Calu3 (cell line): ENCODE measurements around the gene TNFRSF18. TPM values are rescaled to one million over a fixed set of nuclear protein-coding genes. Genes with fewer than 3 reads are reported as not detected.
"Not testable (repeated sequence)": the region's sequence is repeated elsewhere in the genome, so short reads cannot be mapped to it uniquely, and the experiment has no call there.

Experiments
- BruUV-seq: library from RNA; stranded (reverse); fragments of 400-500 nt; replicated peaks from 2 replicates; lab custom pipeline; 2021; lab: Mats Ljungman, UMichigan
- CTCF ChIA-PET: fragments of 300-600 bp; sonication (Branson Sonifier 250); formaldehyde crosslinking; loops from one replicate; lab custom pipeline; 2022; ENCODE audit warnings: antibody characterized with exemption; lab: Charles Lee
- DNase-seq: peaks from one replicate; pipeline ENCODE4 v3.0.0; 2022
- H3K27ac Mint-ChIP-seq: one replicate; pipeline ENCODE4 v1.8.0; 2022; ENCODE audit warnings: mixed read lengths; ENCODE audit not compliant: unreplicated experiment
- H3K27me3 Mint-ChIP-seq: one replicate; pipeline ENCODE4 v1.8.0; 2022; ENCODE audit warnings: mixed read lengths; ENCODE audit not compliant: unreplicated experiment
- H3K36me3 Mint-ChIP-seq: one replicate; pipeline ENCODE4 v1.8.0; 2022; ENCODE audit warnings: mild to moderate bottlenecking, moderate library complexity, mixed read lengths; ENCODE audit not compliant: insufficient read depth, unreplicated experiment
- H3K4me1 Mint-ChIP-seq: one replicate; pipeline ENCODE4 v1.8.0; 2022; ENCODE audit warnings: mild to moderate bottlenecking, low read depth, mixed read lengths; ENCODE audit not compliant: unreplicated experiment
- H3K4me3 Mint-ChIP-seq: one replicate; pipeline ENCODE4 v1.8.0; 2022; ENCODE audit warnings: mild to moderate bottlenecking, low read depth, moderate library complexity, mixed read lengths; ENCODE audit not compliant: unreplicated experiment
- H3K9me3 Mint-ChIP-seq: one replicate; pipeline ENCODE4 v1.8.0; 2022; ENCODE audit warnings: low read depth, mixed read lengths; ENCODE audit not compliant: unreplicated experiment
- CTCF ChIP-seq: fragments of 200-600 bp; IDR thresholded peaks from one replicate; pipeline ENCODE4 v1.8.0; 2022; ENCODE audit warnings: antibody characterized with exemption; ENCODE audit not compliant: unreplicated experiment
- intact Hi-C: fragments of 100-400 bp; cut with micrococcal nuclease; formaldehyde crosslinking; loops from one replicate; pipeline ENCODE4 v1.10.0; 2022; ENCODE audit not compliant: unreplicated experiment
- total RNA-seq: library from RNA; stranded (reverse); gene quantifications from 2 replicates; pipeline ENCODE4 v1.2.3, GENCODE V29; 2022

The TNFRSF18 gene
- total RNA-seq, 1 experiment from 2014 or later: not detected

- H3K4me1 Mint-ChIP-seq: no peaks in the 10 kb centered on the region
- TF ChIP-seq CTCF: no peak
- H3K27ac Mint-ChIP-seq: no peak overlapping the region
- no peak for DNase-seq
- H3K27me3 Mint-ChIP-seq: no peaks in the 10 kb centered on the region
- intact Hi-C loops: no loop called here
- CTCF ChIA-PET: no interaction called here
- peaks cover 43% of the 10 kb centered on the region for H3K36me3 Mint-ChIP-seq
- H3K4me3 Mint-ChIP-seq: no peak overlapping the region
- BruUV-seq: no TSS peak
- no peaks in the 10 kb centered on the region for H3K9me3 Mint-ChIP-seq
Observed at GRCh38 chr1:1253972-1254666, 47.7 kb upstream of the TNFRSF18 start.

- TF ChIP-seq CTCF: no peak
- intact Hi-C loops: no loop called here
- DNase-seq: no peak
- Mint-ChIP-seq H3K4me3 (no peak overlapping the region), H3K27me3 (no peaks in the 10 kb centered on the region), H3K4me1 (no peaks in the 10 kb centered on the region), H3K27ac (no peak overlapping the region), H3K9me3 (no peaks in the 10 kb centered on the region), H3K36me3 (peaks cover 43% of the 10 kb centered on the region)
- CTCF ChIA-PET: no interaction called here
- BruUV-seq: no TSS peak
Observed at GRCh38 chr1:1253314-1253713, 46.9 kb upstream of the TNFRSF18 start.

- Mint-ChIP-seq H3K36me3 (peaks cover 40% of the 10 kb centered on the region), H3K9me3 (no peaks in the 10 kb centered on the region), H3K4me1 (no peaks in the 10 kb centered on the region), H3K27ac (no peak overlapping the region), H3K4me3 (no peak overlapping the region), H3K27me3 (no peaks in the 10 kb centered on the region)
- no TSS peak for BruUV-seq
- TF ChIP-seq CTCF: no peak
- intact Hi-C loops: no loop called here
- CTCF ChIA-PET: interaction anchor here (1.4 kb wide), 1 partner anchor 126 kb away, joined by 4 read pairs; no protein-coding TSS in a partner anchor
- no peak for DNase-seq
Observed at GRCh38 chr1:1250786-1251284, 44.4 kb upstream of the TNFRSF18 start.

- H3K27ac Mint-ChIP-seq, H3K4me1 Mint-ChIP-seq, H3K9me3 Mint-ChIP-seq, CTCF ChIA-PET, H3K27me3 Mint-ChIP-seq, H3K4me3 Mint-ChIP-seq, BruUV-seq, DNase-seq: not testable (repeated sequence)
- intact Hi-C loops: loop anchor here (5.0 kb wide), 1 partner anchor 126 kb away; no protein-coding TSS in a partner anchor
- H3K36me3 Mint-ChIP-seq: peaks cover 19% of the 10 kb centered on the region
Observed at GRCh38 chr1:1248009-1248913, 41.9 kb upstream of the TNFRSF18 start.
